GM11168 (cell line): ENCODE measurements around the gene KCNJ10.
"Not testable (repeated sequence)": the region's sequence is repeated elsewhere in the genome, so short reads cannot be mapped to it uniquely, and the experiment has no call there.

Source experiments
- in situ Hi-C: fragments of 300-500 bp; cut with MboI; formaldehyde crosslinking; loops from one replicate; pipeline ENCODE4 v1.12.0; 2022; ENCODE audit warnings: low sequenced_read_pairs; ENCODE audit not compliant: unreplicated experiment

Gene KCNJ10

DNA sequence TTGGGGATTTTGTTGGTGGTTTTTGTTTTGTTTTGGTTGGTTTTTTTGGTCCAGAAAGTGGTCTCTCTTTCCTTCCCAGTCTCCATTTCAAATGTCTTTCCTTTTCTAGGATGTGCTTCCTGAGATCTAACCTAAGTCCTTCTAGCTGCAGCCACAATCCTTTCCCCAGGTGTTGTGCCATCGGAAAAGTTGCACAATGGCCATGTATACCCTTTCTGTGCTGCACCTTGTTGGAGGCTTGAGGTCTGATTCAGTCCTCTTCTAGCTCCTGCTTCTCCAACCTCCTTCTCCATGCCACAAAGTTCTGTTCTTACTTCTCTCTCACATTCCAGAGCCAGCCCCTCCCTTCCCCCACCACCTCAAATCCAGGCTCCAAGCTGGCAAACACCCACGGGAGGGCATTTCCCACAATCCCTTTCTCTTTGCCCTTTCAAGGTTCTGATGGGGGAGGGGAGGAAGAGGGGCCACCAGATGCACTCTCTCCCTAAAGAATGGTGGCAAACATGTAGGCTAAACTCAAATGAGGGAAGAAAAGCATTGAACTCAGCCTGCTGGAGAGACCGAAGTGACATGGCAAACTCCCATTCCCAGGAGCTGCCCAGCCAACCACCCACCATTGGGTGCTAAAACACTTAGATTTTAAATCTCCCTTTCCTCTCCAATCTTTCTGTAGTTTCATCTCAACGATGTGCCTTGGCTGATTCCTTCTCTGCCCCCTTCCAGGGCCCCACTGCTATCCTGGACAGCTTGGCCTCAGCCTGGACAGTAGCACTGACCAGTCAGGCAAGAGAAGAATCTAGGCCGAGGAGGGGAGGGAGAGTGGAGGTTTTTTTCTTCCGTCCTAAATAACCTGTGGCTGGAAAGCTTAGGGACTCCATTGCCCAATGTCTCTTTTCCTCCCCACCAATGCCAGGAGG is 2.9 kb downstream of the KCNJ10 start:
- in situ Hi-C loops = no loop called here

DNA sequence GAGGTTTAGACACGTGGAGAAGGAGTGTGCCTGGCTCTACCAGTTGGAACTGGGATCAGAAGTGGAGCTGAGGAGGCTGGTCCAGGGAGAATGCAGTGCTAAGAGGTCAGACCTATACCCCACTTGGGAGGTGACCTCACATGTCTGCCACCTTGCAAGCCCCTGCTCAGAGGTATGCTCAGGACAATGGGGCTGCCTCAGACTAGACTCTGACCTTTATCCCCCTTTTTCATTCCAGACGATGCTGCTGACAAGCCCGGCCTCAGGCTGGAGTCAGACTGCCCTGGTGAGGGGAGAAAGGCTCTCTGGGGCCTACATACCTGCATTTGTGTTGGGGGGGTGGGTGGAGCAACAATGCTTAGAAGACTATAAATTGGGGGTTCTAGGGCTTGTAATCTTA is 5.2 kb downstream of the KCNJ10 start:
- in situ Hi-C loops = no loop called here

DNA sequence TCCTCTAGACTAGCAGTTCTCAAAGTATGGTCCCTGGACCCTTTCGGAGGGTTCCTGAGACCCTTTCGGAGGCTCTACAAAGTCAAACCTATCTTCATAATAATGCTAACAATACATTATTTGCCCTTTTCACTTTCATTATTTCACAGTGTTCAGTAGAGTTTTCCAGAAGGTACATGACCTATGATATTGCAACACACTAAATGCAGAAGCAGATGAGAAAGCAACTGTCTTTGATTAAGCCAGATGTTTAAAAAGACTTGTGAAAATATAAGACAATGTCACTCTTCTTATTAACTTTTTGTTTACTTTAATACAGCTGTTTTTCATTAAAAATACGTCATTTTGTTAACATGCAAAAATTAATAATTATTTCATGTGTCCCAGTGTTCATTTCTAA is 5.8 kb downstream of the KCNJ10 start:
- in situ Hi-C loops = no loop called here

DNA sequence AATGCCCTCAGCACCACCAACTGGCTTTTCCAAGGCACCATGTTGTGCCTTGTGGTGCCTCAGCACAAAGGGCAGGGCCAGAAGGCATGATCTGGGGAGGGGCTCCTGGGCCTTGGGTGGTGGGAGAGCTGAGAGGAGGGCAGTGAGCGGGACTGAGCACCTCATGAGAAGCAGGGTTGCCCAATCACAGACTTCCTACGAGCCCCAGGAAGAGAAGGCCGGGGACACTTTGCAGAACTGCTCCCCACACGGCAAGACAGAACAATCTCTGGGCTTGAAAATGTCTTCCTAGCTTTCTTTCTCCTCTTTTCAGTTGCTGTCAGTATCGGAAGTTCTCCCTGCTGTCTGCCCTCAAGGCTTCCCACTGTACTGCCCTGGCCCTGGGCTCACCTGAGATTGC is 6.8 kb downstream of the KCNJ10 start:
- in situ Hi-C loops = no loop called here

DNA sequence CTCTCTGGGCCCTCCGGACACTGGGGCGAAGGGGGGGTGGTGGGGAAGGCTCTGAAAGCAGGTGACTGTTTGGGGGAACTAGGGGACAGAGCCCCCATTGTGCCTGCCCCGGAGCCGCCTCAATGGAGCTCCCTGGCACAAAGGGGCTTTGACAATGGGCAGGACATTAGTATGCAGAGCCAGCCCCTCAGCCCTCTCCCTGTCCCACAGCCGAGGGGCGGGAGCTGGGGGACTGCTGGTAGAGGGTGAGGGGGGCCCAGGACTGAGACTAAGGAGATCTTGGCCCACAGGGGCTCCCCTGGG is 7.8 kb downstream of the KCNJ10 start:
- in situ Hi-C loops = no loop called here

- in situ Hi-C loops = no loop called here
Observed at GRCh38 chr1:160061369-160062229, 8.4 kb downstream of the KCNJ10 start.

DNA sequence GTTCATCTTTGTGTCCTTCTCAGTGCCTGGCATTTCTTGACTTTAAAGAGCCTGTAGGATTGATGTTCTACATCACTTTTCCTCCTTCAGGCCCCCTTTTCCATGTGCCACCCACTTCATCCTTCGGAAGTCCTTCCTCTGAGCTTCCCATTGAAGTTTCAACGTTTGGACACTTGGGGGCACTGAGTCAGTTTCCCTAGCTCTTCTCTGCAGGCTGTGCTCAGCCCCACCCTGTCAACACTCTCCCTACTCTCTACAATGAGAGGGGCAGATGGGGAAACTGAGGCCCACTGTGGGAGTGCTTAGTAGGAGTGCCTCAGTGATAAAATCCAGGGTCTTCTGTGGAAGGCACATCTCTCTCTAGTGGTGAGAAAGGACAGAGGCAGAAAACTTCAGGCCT is 11.9 kb downstream of the KCNJ10 start:
- in situ Hi-C loops = no loop called here

- in situ Hi-C loops = no loop called here
Observed at GRCh38 chr1:160056648-160057169, 13.3 kb downstream of the KCNJ10 start.

DNA sequence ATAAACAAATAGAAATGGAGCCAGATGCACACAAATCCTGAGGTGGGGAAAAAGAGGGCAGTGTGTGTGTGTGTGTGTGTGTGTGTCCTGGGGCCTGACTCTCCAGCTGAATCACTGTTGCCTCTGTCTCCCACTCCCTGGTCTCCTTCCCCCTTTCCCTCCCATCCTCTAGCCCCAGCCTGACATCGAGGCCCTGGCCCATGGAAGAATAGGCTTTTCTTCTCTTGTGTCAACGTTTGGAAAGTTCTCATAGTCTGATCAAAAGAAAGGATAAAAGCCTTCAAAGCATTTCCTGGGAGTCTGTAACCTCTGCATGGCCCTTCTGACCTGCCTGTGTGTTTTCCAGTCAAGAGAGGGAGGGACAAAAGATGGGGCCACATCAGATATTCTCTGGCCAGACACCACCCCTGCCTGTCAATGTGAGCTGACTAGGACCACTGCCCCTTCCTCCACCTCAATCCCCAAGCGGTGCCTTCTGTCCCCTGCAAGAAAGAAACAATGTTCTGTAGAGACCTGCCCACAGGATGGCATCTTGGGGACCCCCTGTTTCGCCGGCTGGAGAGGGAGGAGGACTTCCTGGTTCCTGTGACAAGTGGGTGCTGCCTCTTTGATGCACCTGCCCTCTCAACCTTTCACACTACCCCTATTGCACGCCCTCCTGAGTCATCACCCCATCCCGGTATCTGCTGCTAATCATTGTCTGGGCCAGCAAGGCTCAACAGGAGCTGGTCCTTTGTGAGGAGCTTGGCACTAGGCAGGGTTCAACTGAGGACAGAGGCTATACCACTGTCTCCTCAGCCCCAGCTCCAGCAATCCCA is 16.2 kb downstream of the KCNJ10 start:
- in situ Hi-C loops = no loop called here

DNA sequence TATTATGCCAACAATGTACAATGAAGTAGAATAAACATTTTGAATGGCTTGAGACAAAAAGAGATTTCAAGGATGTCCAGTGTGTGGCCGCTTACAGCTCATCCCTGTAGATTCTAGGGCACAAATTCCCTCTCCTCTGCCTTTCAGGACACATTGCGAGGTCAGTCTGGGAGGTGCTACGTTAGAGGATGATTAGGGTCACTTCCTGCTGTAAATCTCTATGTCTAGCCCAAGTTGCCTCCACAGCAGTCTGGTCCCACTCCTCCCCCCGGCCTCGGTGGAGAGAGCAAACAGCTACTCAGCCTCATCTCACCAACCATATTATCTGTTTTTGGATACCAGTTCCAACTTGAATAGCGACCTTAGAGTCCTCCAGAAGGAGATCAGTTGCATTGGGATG is 17.0 kb downstream of the KCNJ10 start:
- in situ Hi-C loops = no loop called here

DNA sequence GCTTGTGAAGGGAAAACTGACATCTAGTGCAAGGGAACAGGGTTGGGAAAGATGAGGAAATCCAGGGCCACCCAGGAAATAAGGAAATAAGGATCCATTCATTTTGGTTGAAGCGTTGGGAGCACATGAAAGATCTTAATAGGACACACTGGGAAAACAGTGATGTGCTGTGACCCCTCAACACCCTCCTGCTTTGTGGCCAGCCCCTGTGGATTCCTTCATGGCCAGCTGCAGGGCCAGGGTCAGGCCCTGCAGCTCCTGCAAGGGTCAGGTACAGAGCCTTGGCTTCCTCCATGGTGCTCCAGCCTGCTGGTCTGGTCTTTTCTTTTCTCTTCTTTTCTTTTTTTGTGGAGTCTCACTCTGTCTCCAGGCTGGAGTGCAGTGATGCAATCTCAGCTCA is 19.3 kb downstream of the KCNJ10 start:
- in situ Hi-C loops = no loop called here

GRCh38 chr1:160050182-160050581 is 19.8 kb downstream of the KCNJ10 start:
- in situ Hi-C loops = not testable (repeated sequence)

DNA sequence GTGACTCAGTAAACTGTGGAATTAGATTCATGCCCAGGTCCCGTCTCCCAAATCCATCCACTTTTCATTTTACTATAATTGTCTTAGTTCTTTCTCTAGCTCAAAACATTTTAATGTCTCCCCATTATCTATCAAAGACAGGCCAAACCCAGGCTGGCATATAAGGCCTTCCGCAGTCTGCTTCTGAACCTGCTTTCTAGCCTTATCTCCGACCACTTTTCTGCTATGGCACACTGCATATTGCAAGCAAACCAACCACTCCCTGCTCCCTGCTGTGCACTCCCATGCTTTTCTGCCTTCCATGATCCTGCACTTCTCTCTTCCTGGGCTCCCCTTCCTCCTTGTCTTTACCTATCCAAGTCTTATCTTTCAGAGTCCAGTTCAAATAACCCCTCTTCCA is 20.9 kb downstream of the KCNJ10 start:
- in situ Hi-C loops = loop anchor here (5.0 kb wide), 1 partner anchor 33 kb away; the partner anchor contains the start of gene KCNJ9

- in situ Hi-C loops = loop anchor here (5.0 kb wide), 1 partner anchor 34 kb away; the partner anchor contains the start of gene KCNJ9
Observed at GRCh38 chr1:160048335-160048734, 21.6 kb downstream of the KCNJ10 start.

DNA sequence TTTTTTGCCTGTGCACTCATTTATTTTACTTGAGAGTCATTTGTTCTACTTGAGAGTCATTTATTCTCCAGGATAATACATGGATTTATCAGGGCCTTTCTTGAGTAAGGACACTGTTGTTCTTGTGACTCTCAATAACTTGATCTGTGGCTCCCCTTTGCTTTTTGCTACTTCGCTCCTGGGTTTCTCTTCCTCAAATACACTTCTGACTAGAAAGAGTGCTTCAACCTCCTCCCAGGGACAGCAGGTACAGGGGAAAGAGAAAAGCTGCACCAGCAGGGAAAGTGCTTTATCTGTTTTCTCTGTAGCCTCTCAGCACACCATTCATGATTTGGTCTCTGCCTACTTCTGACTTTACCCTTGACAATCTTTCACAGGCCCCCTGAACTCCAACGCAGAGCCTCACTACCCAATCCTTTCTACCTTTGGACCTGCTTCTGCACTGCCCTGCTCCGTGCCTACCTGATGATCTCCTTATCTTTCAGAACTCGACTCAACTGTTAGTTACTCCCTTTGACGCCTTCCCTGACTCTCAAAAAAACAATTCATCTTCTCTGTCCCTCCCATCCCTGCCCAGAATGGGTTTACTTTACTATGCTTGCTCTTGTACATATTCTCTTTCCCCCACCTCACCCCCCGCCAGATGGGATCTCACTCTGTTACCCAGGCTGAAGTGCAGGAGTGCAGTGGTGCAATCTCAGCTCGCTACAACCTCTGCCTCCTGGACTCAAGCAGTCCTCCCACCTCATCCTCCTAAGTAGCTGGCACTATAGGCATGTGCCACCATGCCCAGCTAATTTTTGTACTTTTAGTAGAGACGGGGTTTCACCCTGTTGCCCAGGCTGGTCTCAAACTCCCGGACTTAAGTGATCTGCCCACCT is 22.6 kb downstream of the KCNJ10 start:
- in situ Hi-C loops = loop anchor here (5.0 kb wide), 1 partner anchor 35 kb away; the partner anchor contains the start of gene KCNJ9

- in situ Hi-C loops = loop anchor here (5.0 kb wide), 1 partner anchor 36 kb away; the partner anchor contains the start of gene KCNJ9
Observed at GRCh38 chr1:160046494-160047110, 23.4 kb downstream of the KCNJ10 start.

- in situ Hi-C loops = loop anchor here (5.0 kb wide), 1 partner anchor 37 kb away; the partner anchor contains the start of gene KCNJ9
Observed at GRCh38 chr1:160045653-160046052, 24.3 kb downstream of the KCNJ10 start.

DNA sequence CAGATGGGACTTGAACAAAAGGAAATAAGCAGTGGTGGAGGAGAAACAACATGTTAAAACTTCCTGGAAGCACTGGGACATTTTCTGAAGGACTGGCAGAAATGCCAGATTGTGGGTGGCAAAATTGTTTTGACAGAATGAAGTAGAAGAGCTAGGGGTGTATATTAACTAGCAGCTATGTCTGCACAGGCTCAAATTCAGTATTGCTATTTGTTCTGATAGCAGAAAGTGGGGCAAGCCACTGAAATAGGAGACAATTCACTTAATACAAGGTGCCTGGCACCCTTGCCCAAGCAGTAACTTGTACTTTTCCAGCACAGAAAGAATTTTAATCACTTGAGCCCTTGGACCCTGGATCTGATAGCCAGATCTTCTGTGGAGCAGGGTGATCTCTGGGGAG is 26.4 kb downstream of the KCNJ10 start:
- in situ Hi-C loops = no loop called here

DNA sequence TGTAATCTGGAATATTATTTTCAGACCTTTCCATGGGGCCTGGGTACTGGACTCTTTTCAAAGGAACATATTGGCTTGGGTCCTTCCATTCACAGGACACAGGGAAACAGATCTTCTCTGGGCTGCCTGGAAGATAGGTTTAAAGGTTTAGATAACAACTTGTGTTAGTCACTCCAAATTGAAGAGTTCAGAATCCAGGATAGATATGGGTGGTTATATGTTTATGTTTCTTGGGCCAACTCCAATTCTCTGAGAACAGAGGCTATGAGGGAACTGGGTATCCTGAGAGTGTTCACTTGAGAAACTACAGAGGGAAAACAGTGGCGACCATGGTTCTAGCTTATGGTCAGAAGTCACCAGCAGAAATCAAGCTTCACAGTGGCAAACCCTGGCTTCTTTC is 29.5 kb downstream of the KCNJ10 start:
- in situ Hi-C loops = no loop called here
